Ishikawa (cell line): ENCODE data around the gene CDH23.

ENCODE experiments used
- EGR1 ChIP-seq: IDR thresholded peaks from 2 replicates; pipeline ENCODE4 v1.6.1; 2012
- FOXM1 ChIP-seq: IDR thresholded peaks from 2 replicates; pipeline ENCODE4 v1.6.1; 2012; ENCODE audit warnings: low read depth, borderline replicate concordance
- NFIC ChIP-seq: IDR thresholded peaks from 2 replicates; pipeline ENCODE4 v1.6.1; 2012
- REST ChIP-seq: IDR thresholded peaks from 2 replicates; pipeline ENCODE4 v1.6.1; 2012; ENCODE audit warnings: low read depth, mild to moderate bottlenecking
- TEAD4 ChIP-seq: IDR thresholded peaks from 2 replicates; pipeline ENCODE4 v1.6.1; 2012
- TF ChIP-seq, protein P1 (sequence below): IDR thresholded peaks from 2 replicates; pipeline ENCODE4 v1.6.1; 2012

DNA sequence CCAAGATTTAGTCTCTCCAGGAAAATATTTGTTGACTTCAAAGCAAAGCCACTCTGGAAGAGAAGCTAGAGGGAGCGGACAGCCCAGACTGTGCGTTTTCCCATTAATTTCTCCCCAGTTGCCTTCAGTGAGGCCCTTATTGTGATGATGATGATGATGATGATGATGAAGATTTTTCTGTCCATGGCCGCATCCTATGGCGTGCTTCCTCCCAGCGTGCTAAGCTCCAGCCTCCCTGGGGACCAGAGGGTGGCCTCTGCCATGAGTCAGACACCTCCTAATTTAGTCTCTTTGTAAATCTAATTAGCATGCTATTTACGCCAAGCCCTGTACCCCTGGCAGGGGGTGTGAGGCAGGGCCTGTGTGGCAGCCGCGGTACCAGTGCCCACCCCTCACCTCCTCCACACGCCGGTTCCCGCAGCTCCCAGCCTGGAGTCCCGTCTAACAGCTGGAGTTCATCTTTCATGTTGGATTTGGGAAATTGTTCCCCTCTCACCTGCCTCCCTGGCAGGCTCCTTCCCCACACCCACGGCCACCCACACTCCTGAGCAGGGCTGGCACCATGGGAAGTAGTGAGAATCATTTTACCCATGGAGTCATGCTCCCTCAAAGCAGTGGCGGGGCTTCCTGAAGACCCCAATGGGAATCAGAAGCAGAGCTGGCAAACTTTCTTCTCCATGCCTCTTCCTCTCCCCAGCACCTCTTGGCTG, 230.7 kb downstream of the CDH23 start:
- TF ChIP-seq NFIC = no peak
- no peak for TF ChIP-seq REST
- no peak for TF ChIP-seq FOXM1
- no peak for TF ChIP-seq TEAD4
- TF ChIP-seq, protein P1, sequence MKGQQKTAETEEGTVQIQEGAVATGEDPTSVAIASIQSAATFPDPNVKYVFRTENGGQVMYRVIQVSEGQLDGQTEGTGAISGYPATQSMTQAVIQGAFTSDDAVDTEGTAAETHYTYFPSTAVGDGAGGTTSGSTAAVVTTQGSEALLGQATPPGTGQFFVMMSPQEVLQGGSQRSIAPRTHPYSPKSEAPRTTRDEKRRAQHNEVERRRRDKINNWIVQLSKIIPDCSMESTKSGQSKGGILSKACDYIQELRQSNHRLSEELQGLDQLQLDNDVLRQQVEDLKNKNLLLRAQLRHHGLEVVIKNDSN = no peak
- TF ChIP-seq EGR1 = no peak
